HL-60/S4 (cell line): ENCODE data around the gene NDUFS5.
"Not testable (repeated sequence)": the region's sequence is repeated elsewhere in the genome, so short reads cannot be mapped to it uniquely, and the experiment has no call there.

Source experiments
- in situ Hi-C: fragments of 300-500 bp; cut with MboI; formaldehyde crosslinking; loops from 2 replicates; pipeline ENCODE4 v1.14.3; 2022; ENCODE audit warnings: low sequenced_read_pairs

The NDUFS5 gene

DNA sequence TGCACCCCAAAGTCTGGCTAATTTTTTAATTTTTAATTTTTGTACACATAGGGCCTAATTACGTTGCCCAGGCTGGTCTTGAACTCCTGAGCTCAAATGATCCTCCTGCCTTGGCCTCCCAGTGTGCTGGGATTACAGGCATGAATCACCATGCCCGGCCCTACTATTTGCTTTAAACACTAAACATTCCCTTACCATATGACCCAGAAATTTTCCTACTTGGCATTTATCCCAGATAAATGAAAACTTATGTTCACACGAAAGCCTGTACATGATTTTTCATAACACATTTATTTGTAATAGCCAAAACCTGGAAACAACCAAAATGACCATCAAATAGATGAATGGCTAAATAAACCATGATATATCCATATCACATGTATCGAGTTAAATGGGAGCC is 35.8 kb downstream of the NDUFS5 start:
- in situ Hi-C loops: no loop called here

DNA sequence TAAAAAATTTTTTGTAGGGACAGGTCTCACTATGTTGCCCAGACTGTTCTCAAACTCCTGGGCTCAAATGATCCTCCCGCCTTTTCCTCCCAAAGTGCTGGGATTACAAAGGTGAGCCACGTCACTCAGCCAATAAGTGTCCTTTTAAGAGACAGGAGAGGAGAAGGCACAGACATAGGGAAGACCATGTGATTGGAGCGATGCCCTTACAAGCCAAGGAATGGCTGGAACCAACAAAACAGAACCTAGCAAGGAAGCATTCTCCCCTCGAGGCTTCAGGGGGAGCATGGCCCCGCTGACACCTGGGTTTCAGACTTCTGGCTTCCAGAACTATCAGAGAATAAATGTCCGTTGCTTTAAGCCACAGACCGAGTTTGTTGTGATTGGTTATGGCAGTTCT is 37.0 kb downstream of the NDUFS5 start:
- in situ Hi-C loops: no loop called here

DNA sequence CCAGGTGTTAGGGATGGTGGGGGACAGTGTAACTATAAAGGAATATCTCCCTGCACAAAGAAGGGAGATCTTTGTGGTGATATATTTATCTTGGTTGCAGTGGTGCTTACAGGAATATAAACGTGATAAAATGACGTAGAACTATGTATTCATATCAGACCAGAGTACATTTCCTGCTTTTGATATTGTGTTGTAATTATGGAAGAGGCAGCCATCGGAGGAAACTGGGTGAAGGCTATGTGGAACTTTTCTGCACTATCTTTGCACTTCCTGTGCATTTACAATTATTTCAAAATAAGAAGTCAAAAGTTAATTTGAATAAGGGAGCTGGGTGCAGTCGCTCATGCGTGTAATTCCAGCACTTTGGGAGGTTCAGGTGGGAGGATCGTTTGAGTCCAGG is 37.6 kb downstream of the NDUFS5 start:
- in situ Hi-C loops: no loop called here

DNA sequence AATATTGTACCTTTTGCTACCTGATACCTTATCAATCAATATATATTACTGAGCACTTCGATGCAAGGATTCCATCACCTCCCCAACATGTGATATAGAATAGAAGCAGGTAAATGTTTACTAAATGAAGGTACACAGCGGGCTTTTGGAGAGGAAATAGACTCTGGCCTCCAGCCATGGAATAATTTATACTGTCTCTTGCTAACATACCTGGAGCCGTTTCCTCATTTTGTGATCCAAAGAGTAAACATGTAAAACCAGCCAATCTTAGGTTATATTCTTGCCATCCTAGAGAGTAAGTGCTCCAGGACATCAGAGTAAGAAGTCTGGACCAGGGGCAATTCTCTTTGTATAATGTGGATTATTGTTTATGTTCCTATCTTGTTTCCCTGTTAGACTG is 39.4 kb downstream of the NDUFS5 start:
- in situ Hi-C loops: no loop called here

DNA sequence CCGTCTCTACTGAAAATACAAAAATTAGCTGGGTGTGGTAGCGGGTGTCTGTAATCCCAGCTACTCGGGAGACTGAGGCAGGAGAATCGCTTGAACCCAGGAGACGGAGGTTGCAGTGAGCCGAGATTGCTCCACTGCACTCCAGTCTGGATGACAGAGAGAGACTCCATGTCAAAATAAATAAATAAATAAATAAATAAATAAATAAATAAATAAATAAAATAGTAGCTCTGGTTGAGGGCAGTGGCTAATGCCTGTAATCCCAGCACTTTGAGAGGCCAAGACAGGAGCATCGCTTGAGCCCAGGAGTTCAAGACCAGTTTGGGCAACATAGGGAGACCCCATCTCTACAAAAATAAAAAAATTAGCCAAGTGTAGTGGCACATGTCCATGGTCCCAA is 42.1 kb downstream of the NDUFS5 start:
- in situ Hi-C loops: not testable (repeated sequence)

DNA sequence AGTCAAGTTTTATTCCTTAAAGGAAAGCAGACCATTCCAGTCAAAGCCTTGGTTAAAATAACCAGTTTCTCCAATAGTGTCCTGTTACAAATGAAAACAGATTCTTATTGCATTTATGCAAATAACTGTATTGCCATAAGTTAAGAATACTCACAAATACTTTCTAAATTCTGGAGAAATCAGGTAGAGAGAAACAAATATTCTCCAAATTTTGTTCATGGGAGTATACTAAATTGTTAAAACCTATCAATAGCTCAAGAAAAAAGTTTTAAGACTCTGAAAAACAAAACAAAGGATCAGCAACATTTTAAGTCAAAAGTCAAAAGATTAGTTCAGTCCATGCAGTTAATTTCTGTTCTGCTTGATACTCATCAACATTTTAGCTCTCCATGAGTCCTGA is 45.4 kb downstream of the NDUFS5 start:
- in situ Hi-C loops: not testable (repeated sequence)

DNA sequence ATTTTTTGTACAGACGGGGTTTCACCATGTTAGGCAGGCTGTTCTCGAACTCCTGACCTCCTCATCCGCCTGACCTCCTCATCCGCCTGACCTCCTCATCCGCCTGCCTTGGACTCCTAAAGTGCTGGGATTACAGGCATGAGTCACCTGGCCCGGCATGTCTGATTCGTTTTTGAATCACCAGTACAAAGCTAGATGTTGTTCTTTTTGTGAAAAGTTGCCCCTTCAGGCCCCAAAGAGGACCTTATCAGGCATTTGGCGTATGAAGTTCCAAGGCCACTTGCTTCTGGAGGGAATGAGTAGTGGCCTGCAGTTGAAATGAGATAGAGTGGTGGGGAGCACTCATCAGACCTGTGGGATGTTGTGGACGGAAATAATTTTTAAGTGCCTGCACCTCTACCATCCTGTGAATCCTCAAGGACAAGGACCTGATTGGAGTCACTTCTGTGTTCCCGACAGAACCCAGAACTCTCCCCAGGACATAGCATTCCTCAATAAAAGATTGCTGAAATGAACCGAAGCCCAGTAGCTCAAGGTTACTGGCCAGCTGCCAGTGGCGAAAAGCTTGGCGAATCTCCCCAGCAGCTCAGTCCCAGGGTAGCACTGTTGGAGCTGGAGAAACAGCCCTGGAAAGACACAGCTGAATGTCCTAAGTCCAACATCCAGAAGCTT is 50.1 kb downstream of the NDUFS5 start:
- in situ Hi-C loops: no loop called here

DNA sequence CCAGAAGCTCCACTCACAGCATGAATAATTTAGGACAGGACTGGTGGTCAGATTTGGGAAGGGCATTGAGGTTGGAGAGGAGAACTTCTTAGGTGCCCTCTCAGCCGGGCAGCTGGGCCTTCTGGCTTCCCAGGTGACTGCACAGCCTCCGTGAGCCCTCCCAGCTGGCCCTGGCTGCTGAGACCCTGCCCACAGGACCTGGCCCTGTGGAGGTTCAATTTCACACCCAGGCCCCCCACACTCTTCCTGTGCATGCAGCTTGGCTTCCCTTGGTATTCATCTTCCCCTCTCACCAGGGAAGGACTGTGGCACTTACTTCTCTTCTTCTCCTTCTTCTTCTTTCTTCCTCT is 50.6 kb downstream of the NDUFS5 start:
- in situ Hi-C loops: no loop called here

DNA sequence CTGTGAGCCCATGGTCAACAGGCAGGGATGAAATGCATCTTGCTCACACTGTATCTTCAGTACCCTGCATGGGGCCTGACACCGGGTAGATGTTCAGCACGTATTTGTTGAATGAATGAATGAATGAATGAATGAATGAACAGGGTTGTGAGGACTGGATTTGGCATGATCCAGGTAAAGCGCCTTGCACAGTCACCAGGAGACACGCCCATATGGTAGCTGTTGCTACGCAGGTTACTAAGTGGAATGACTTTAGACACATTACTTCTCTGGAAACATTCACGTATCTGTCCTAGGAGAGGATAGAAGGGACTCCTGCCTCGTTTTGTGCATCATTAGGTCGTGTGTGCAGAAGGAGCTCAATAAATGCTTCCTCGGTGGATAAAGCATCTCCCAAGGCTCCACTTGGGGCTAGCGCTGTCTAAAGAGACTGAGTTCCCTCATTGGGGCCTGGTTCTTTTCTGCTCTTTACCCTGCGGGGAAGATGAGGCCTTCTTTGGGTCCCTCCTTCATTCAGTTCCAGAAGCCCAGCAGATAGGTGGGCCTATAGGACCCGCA is 54.2 kb downstream of the NDUFS5 start:
- in situ Hi-C loops: no loop called here

DNA sequence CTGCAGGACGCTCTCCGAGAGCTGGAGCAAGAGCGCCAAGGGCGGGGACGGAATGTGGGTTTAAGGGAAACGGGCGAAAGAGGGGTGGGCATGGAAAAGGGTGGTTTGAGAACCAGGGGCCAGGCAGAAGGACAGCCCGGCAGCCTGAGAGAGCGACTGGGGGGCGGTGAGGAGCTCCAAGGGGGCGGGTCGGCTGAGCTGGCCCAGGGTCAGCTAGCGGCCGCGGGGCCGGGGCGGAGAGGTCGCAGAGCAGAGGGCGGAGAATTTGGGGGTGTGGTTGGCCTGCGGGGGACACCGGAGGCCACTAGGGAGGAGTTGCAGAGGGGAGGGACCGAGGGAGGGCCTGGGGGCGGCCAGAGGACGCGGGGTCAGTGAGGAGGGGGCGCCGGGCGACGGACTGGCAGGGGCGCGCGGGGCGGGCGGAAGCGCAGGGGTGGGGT is 54.7 kb downstream of the NDUFS5 start:
- in situ Hi-C loops: no loop called here

DNA sequence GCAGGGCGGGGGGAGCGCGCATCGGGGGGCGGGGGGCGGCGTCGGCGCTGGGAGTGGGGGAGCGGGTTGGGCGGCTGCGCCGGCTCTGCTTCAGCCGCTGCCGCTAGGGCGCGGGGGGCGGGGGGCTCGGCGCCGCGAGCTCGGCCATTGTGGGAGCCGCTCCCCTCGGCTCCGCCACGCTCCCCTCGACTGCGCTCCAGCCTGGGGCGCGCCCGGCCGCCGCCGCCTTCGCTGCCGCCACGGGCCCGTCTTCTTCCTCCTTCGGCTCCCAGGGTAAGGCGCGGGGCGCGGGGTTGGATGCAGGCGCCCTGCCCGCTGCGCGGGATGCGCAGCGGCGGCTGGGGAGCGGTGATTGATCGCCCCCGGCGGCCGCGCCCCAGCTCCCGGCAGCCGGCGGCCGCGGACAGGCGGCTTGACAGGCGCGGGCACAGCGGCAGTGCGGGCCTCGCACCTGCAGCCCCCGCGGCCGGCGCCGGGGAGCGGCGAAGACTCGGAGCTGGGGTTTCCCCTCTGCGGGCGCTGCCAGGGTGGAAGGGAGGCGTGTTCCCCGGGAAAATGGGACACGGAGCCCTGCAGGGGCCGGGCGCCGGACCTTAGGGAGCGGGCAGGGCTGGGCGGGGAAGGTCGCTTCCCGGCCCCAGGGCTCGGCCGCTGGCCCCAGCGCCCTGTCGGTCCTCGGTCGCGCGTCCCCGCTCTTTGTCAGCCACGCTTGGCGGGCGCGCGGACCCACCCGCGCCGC is 55.3 kb downstream of the NDUFS5 start:
- in situ Hi-C loops: no loop called here

DNA sequence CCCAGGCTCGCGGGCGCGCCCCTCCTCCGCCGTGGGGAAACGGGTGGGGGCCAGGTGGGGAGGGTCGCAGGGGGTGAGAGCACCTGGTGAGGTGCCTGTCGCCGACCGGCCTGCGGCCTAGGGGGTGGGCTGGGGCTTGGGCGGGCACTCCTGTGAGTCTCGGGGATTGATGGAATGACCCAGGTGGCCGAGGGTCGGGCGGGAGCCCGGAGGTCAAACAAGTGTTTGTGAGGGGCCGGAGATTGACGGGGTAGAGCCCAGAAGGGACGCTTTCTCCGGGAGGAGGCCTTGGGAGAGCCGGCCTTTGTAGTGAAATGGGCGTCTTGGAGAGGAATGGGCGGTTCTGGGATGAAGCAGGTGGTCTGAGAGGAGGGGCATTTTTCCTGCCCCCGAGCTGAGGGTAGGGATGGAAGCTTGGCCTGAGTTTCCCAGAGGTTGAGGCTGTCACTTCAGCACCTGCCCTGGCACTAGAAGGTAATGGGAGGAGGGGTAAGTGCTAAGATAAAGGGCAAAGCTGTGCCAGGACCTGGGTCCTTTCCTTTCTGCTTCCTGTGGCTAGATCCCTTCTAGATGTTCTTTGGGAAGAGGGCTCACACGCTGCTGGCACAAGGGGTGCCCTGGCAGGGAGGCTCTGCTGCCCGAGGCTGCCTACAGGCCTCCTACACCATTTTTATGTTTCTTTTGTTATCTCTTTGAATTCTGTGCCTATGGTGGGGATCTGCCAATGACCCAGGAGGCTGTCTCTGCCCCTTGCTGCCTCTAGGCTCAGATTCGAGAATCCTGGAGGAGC is 56.1 kb downstream of the NDUFS5 start:
- in situ Hi-C loops: no loop called here

DNA sequence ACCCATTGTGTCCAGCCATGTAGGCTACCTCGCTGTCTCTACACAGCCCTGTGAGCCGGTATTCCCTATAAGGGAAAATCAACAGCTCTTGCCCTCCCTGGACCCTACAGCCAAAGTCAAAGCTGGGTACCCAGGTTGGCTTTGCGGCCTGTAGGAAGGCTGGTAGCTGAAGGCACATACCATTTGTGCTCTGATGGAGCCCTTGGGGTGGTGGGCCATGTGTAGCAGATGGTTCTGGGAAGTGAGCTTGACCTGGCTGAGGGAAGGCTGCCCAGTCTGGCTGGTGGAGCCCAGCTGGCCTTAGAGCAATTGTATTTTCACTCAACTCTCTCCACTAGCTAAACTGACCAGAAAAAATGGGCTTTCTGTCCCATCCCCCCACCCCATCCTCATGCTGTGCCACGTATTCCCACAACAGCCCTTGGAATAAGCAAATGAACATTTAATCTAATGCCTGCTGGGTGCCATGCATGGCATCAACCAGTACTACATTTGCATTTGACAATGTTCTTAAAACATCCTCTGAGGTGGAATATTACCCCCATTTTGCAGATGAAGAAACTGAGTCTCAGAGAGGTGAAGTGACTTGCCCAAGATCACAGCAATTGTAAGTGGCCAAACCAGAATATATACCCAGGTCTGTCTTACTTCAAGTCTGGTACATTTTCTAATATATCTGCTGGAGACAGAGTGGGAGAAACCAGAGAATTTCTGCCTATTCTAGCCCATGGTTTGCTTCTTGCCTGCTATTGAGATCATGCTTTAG is 56.8 kb downstream of the NDUFS5 start:
- in situ Hi-C loops: no loop called here

DNA sequence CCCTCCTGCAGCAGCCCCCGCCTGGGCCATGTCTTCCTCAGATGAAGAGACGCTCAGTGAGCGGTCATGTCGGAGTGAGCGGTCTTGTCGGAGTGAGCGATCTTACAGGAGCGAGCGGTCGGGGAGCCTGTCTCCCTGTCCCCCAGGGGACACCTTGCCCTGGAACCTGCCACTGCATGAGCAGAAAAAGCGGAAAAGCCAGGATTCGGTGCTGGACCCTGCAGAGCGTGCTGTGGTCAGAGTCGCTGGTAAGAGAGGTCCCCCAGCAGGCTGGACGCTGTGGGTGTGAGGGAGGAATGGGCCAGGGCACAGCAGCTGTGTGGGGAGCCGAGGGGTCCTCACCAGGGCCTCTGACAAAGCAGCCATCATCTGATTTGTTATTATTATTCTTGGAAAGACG is 58.0 kb downstream of the NDUFS5 start:
- in situ Hi-C loops: no loop called here
